ENCODE data around the gene TEKT2. TPM values are rescaled to one million over a fixed set of nuclear protein-coding genes. Genes with fewer than 3 reads are reported as not detected.

The TEKT2 gene
- total and polyA plus RNA-seq, 2 of the 8 experiments (the other 6 are each of a cell fraction or from before 2014, with no cell fraction given), result 1.6 to 1.7 TPM

GRCh38 chr1:36080236-36080635, 3.7 kb upstream of the TEKT2 start (continued):
- TF ChIP-seq JUN (IDR thresholded peaks at IDR 0.05; ENCODE audit: low read depth, low read length), result no peak
- no peak for TF ChIP-seq ZNF274 (IDR thresholded peaks at IDR 0.05; ENCODE audit: borderline replicate concordance, extremely low read depth, low read length)
